H1 (cell line): ENCODE measurements around the gene FPGS.

Experiments
- BACH1 ChIP-seq: IDR thresholded peaks from 2 replicates; pipeline ENCODE4 v1.6.1; 2012; ENCODE audit warnings: low read length, improper control_type of control experiment
- CHD1 ChIP-seq: IDR thresholded peaks from 2 replicates; pipeline ENCODE4 v1.6.1; 2012; ENCODE audit warnings: low read depth, low read length, improper control_type of control experiment
- CTCF ChIP-seq, 3 experiments: IDR thresholded peaks; 1 replicate in 2 of 3; 2 replicates in 1 of 3; pipeline versions ENCODE4 v1.5.1 to v1.6.1; 2011; ENCODE audit warnings: low read length in 3 of 3, mild to moderate bottlenecking in 3 of 3, inconsistent platforms in 2 of 3, low read depth in 1 of 3, moderate library complexity in 1 of 3; ENCODE audit not compliant: insufficient read depth in 1 of 3; ENCODE audit errors: control extremely low read depth in 1 of 3
- GABPA ChIP-seq: IDR thresholded peaks from 2 replicates; pipeline ENCODE4 v1.6.1; 2011; ENCODE audit warnings: mild to moderate bottlenecking, low read length, moderate library complexity, borderline replicate concordance; ENCODE audit not compliant: insufficient read depth
- POLR2A ChIP-seq, 2 experiments: IDR thresholded peaks; 1 replicate in 1 of 2; 2 replicates in 1 of 2; pipeline ENCODE4 v1.6.1; 2011; ENCODE audit warnings: low read depth in 2 of 2, low read length in 2 of 2, mild to moderate bottlenecking in 2 of 2; ENCODE audit errors: control extremely low read depth in 1 of 2
- POLR2AphosphoS5 ChIP-seq: IDR thresholded peaks from 2 replicates; pipeline ENCODE4 v1.6.1; 2011; ENCODE audit warnings: low read depth, low read length
- RAD21 ChIP-seq, 2 experiments: IDR thresholded peaks in 1 of 2; conservative IDR thresholded peaks in 1 of 2; 2 replicates each; pipeline ENCODE4 v1.6.1; 2011; ENCODE audit warnings: low read depth in 2 of 2, low read length in 2 of 2, improper control_type of control experiment in 1 of 2, inconsistent platforms in 1 of 2, mild to moderate bottlenecking in 1 of 2, moderate library complexity in 1 of 2
- RFX5 ChIP-seq: IDR thresholded peaks from 2 replicates; pipeline ENCODE4 v1.6.1; 2011; ENCODE audit warnings: low read depth, low read length, improper control_type of control experiment, borderline replicate concordance
- SRF ChIP-seq: IDR thresholded peaks from 2 replicates; pipeline ENCODE4 v1.6.1; 2011; ENCODE audit warnings: mild to moderate bottlenecking, low read depth, low read length, moderate library complexity
- TAF1 ChIP-seq: IDR thresholded peaks from 2 replicates; pipeline ENCODE4 v1.6.1; 2011; ENCODE audit warnings: mild to moderate bottlenecking, low read depth, low read length

GRCh38 chr9:127779136-127779981 is 23.3 kb upstream of the FPGS start:
- TF ChIP-seq CTCF (IDR thresholded peaks at IDR 0.05; ENCODE audit: control extremely low read depth in 1 of 3, insufficient read depth in 1 of 3, low read depth in 1 of 3, low read length in 3 of 3) (no peak), GABPA (no peak), POLR2A (IDR thresholded peaks at IDR 0.05; ENCODE audit: control extremely low read depth in 1 of 2, low read depth in 2 of 2, low read length in 2 of 2) (no peak), RAD21 (IDR thresholded peaks at IDR 0.05 in 1 of 2, conservative IDR thresholded peaks at IDR 0.05 in 1 of 2; ENCODE audit: low read depth in 2 of 2, low read length in 2 of 2) (no peak), CHD1 (no peak), SRF (no peak), RFX5 (no peak), POLR2AphosphoS5 (no peak), TAF1 (no peak), BACH1 (no peak)
